ENCODE measurements around the gene KSR1. TPM values are rescaled to one million over a fixed set of nuclear protein-coding genes. Genes with fewer than 3 reads are reported as not detected.
"Not testable (repeated sequence)": the region's sequence is repeated elsewhere in the genome, so short reads cannot be mapped to it uniquely, and the experiment has no call there.

The KSR1 gene
- 10 to 100 TPM; 23.0 to 94.3 (median 60.9) TPM for total RNA-seq

- Histone ChIP-seq H3K4me1 (peaks cover 17 to 39% (median 21%) of the 10 kb centered on the region in 4 donors), H3K4me3 (peak within 1 kb of the TSS; percentile 77 to 95 (median 90)), H3K27ac (peak within 1 kb of the TSS; percentile 81 to 93 (median 86)), H3K9me3 (no peaks in the 10 kb centered on the region), H3K36me3 (no peaks in the 10 kb centered on the region), H3K27me3 (no peaks in the 10 kb centered on the region)
- TF ChIP-seq POLR2A (IDR thresholded peaks at IDR 0.05) (peak in 3 of 4 donors; percentile 63 to 89 (median 88)), CTCF (IDR thresholded peaks at IDR 0.05) (peak; percentile 9 to 53 (median 28)), EP300 (IDR thresholded peaks at IDR 0.05) (no peak), POLR2AphosphoS5 (IDR thresholded peaks at IDR 0.05) (peak; percentile 39 to 85)
- WGBS, 2 donors, result 1% methylated on average over 40 of the region's 88 CpGs; no CpG with 5 or more reads in 1 of the 2 donors
- ATAC-seq (ENCODE audit: low FRiP score in 2 of 2) (peak; percentile 91 to 95), DNase-seq (peak; percentile 90 to 97)
Measured at GRCh38 chr17:27455914-27456680, at the start of gene KSR1. Gene KSR1 (plus strand): TSS chr17:27456448. CDS start chr17:27456644, 196 bp downstream.

- H3K4me1 ChIP-seq, result peaks cover 4 to 12% (median 7%) of the 10 kb centered on the region in 4 donors
- DNase-seq (no peak), ATAC-seq (ENCODE audit: low FRiP score in 2 of 2) (peak in 1 of 2 donors; percentile 71)
- no peaks in the 10 kb centered on the region for H3K9me3 ChIP-seq
- H3K4me3 ChIP-seq, result no peak overlapping the region
- TF ChIP-seq POLR2A (IDR thresholded peaks at IDR 0.05) (no peak), POLR2AphosphoS5 (IDR thresholded peaks at IDR 0.05) (no peak), EP300 (IDR thresholded peaks at IDR 0.05) (no peak), CTCF (IDR thresholded peaks at IDR 0.05) (no peak)
- no peaks in the 10 kb centered on the region for H3K36me3 ChIP-seq
- H3K27ac ChIP-seq, result no peak overlapping the region
- H3K27me3 ChIP-seq, result no peaks in the 10 kb centered on the region
- WGBS, 2 donors, result 47 to 55% methylated on average over 5 to 6 of the region's 6 CpGs
Measured at GRCh38 chr17:27407916-27408864, 48.1 kb upstream of the KSR1 start.

GRCh38 chr17:27408891-27409290 lies 47.4 kb upstream of the KSR1 start:
- 50 to 68% methylated on average over 2 to 4 of the region's 4 CpGs for WGBS, 2 donors

GRCh38 chr17:27412158-27412557 lies 44.1 kb upstream of the KSR1 start:
- not testable (repeated sequence) for H3K27me3 ChIP-seq; DNase-seq; ATAC-seq (ENCODE audit: low FRiP score in 2 of 2); H3K36me3 ChIP-seq; H3K4me3 ChIP-seq; H3K27ac ChIP-seq; H3K9me3 ChIP-seq
- 78 to 82% methylated on average over 9 of the region's 9 CpGs for WGBS, 2 donors
- H3K4me1 ChIP-seq, result peaks cover 4 to 12% (median 7%) of the 10 kb centered on the region in 4 donors

More at GRCh38 chr17:27408891-27409290, 47.4 kb upstream of the KSR1 start:
- peaks cover 4 to 12% (median 7%) of the 10 kb centered on the region in 4 donors for H3K4me1 ChIP-seq
- H3K27me3 ChIP-seq, result no peaks in the 10 kb centered on the region
- no peaks in the 10 kb centered on the region for H3K9me3 ChIP-seq
- no peak for TF ChIP-seq EP300 (IDR thresholded peaks at IDR 0.05)
- no peak for TF ChIP-seq CTCF (IDR thresholded peaks at IDR 0.05)
- TF ChIP-seq POLR2AphosphoS5 (IDR thresholded peaks at IDR 0.05), result no peak
- no peak for TF ChIP-seq POLR2A (IDR thresholded peaks at IDR 0.05)
- DNase-seq (no peak), ATAC-seq (ENCODE audit: low FRiP score in 2 of 2) (peak in 1 of 2 donors; percentile 56)
- no peak overlapping the region for H3K4me3 ChIP-seq
- no peak overlapping the region for H3K27ac ChIP-seq
- no peaks in the 10 kb centered on the region for H3K36me3 ChIP-seq

- no peaks in the 10 kb centered on the region for H3K9me3 ChIP-seq
- no peak overlapping the region for H3K4me3 ChIP-seq
- no peak for TF ChIP-seq POLR2AphosphoS5 (IDR thresholded peaks at IDR 0.05)
- no peak for TF ChIP-seq EP300 (IDR thresholded peaks at IDR 0.05)
- TF ChIP-seq POLR2A (IDR thresholded peaks at IDR 0.05), result no peak
- no peak for TF ChIP-seq CTCF (IDR thresholded peaks at IDR 0.05)
- DNase-seq (no peak), ATAC-seq (ENCODE audit: low FRiP score in 2 of 2) (peak in 1 of 2 donors; percentile 43)
- no peaks in the 10 kb centered on the region for H3K27me3 ChIP-seq
- H3K36me3 ChIP-seq, result no peaks in the 10 kb centered on the region
- H3K27ac ChIP-seq, result no peak overlapping the region
- H3K4me1 ChIP-seq, result peaks cover 4 to 7% (median 5%) of the 10 kb centered on the region in 4 donors
- WGBS, 2 donors, result 34 to 39% methylated on average over 2 of the region's 2 CpGs
Measured at GRCh38 chr17:27413315-27413714, 42.9 kb upstream of the KSR1 start.

Measured in upper lobe of left lung (tissue), 6 donors.